GM20000 (cell line): Measurements from ENCODE around the gene VSIG10L2.
"Not testable (repeated sequence)": the region's sequence is repeated elsewhere in the genome, so short reads cannot be mapped to it uniquely, and the experiment has no call there.

Source experiments
- DNase-seq: peaks from one replicate; pipeline ENCODE4 v3.0.0; 2012; ENCODE audit warnings: low spot score
- TF ChIP-seq, protein P1 (sequence below): IDR thresholded peaks from 2 replicates; pipeline ENCODE4 v1.5.1; 2012; ENCODE audit warnings: mild to moderate bottlenecking, control low read depth; ENCODE audit errors: extremely low read depth, missing control alignments

The VSIG10L2 gene

DNA sequence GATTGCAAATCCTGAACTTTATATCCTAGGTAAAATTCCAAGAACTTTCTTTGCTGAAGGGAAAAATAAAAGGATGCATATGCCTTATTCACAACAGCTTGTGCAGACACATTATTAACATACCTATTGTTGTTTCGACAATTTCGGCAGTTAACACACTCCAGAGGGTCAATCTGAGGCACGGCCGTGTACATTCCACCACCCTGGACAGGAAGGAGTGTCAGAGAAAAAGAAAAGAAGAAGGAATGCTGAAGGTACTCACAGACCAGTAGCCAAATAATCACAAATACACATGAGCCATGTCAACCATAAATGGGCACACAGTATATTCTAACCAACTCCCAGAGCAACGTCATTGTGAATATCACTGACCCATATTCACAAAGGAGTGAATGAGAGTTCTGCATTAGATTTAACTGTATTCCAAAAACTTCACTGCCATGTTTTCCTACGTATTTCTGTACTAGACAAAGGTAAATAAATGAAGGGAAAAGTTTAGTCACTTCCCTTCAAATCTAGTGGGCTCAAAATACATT, 32.4 kb downstream of the VSIG10L2 start:
- TF ChIP-seq, protein P1, sequence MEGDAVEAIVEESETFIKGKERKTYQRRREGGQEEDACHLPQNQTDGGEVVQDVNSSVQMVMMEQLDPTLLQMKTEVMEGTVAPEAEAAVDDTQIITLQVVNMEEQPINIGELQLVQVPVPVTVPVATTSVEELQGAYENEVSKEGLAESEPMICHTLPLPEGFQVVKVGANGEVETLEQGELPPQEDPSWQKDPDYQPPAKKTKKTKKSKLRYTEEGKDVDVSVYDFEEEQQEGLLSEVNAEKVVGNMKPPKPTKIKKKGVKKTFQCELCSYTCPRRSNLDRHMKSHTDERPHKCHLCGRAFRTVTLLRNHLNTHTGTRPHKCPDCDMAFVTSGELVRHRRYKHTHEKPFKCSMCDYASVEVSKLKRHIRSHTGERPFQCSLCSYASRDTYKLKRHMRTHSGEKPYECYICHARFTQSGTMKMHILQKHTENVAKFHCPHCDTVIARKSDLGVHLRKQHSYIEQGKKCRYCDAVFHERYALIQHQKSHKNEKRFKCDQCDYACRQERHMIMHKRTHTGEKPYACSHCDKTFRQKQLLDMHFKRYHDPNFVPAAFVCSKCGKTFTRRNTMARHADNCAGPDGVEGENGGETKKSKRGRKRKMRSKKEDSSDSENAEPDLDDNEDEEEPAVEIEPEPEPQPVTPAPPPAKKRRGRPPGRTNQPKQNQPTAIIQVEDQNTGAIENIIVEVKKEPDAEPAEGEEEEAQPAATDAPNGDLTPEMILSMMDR: no peak

DNA sequence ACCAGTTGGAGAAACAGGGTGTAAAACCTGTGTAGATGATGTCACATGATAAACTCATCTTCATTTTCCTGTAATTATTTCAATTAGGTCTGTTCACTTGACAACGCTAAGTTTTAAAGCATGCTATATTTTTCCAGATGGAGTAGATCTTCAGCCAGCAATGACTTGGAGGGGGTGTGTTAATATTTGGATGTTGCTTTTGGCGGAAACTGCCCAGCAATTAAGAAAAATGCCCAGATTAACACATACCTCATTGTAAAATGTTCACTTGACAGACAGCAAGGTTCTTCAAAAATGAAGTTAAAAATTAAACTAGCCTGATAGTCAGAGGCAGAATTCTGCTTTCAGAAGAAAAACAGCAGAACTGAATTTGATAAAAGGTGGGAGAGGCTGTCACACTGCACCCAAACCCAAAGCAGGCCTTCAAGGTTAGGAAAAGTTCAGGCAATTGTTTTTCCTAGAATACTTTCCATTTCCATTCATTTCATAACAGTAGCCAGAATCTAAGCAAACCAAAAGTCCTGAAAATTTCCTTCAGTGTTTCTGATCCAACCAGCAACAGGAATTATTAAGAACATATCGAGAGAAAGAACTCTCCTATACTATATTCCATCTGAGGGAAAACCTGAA, 33.0 kb downstream of the VSIG10L2 start:
- TF ChIP-seq, protein P1: no peak

More for the DNA sequence above, 32.4 kb downstream of the VSIG10L2 start:
- DNase-seq: no peak

DNA sequence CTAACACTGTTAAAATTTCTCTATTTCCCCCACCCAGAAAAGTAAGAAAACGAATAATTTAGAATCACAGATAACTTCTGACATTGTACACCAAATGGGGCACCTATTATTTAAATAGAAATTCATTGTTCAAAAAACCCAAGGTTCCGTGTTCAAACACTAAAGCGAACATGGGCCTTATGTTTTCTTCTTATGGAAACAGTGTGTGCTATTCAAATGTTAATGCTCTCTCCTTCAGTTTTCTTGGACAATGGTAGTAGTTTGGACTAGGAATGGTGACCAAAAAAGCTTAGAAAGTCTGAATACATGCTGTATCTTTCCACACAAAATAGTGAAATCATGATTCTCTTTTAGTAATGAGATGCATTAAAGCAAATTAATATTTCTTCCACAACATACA, 33.7 kb downstream of the VSIG10L2 start:
- TF ChIP-seq, protein P1: no peak
- DNase-seq: no peak

More for the DNA sequence above, 33.0 kb downstream of the VSIG10L2 start:
- no peak for DNase-seq

DNA sequence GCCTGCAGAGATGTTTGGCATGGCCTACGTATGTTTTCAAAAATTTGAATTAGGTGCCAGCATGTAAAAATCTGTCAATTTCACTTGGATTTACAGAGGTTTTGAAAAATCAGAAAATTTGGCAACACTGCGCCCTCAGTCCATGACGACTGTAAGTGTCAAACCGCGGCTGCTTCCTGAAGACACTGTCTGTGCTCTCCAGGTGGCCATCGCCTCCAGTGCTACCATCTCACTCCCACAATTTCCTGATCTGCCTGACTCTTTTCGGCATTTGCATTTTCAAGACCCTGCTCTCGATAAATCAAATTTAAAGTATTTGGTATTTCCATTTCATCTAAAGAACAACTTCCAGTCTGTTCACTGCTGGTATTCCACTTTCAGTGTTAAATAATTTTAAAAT, 34.6 kb downstream of the VSIG10L2 start:
- TF ChIP-seq, protein P1: no peak
- no peak for DNase-seq

DNA sequence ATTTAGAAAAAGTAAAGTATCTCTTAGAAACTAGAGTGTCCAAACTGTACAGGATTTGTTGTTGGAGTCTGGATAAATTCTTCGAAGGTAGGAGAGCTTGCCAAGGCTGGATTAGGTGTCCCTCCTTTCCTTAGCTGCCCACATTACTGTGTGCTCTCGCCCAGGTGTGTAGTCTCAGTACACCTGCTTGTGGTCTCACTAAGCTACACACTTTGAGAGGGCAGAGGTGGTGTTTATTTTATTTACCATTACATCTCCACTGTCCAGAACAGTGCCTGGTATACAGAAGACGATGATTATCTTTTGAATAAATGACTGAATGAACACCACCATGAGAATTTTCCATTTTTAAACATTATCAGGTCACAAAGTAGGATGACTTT, 36.5 kb downstream of the VSIG10L2 start:
- TF ChIP-seq, protein P1: no peak
- no peak for DNase-seq

DNA sequence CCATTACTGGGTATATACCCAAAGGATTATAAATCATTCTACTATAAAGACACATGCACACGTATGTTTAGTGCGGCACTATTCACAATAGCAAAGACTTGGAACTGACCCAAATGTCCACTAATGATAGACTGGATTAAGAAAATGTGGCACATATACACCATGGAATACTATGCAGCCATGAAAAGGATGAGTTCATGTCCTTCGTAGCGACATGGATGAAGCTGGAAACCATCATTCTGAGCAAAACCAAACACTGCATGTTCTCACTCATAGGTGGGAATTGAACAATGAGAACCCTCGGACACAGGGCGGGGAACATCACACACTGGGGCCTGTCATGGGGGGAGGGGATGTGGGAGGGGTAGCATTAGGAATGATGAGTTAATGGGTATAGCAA, 40.1 kb downstream of the VSIG10L2 start:
- DNase-seq: not testable (repeated sequence)

DNA sequence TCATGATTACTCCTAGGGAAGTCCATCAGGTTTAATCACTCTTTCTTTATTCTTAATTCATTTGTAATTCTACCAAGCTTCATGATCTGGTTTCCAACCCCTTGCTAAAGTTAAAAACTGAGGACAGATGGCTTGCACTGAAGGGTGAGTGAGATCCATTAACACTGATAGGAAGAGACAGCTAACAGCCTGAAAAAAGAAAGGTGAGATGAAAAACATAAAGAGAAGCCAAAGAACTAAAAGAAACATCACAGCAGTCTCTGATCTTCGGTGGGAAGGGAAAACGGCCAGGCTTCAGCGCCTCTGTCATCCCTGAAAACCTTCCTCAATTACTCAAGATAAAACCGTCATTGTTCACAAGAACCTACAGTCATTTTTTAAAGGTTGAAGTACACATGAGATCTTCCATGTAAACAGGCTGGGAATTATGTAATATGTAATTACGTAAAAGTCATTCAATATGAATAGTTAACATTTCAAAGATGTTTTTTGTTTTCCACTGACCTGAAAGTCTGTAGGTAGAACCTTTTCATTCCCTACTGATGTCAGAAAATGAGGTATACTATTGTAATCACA, 41.3 kb downstream of the VSIG10L2 start:
- no peak for DNase-seq
- TF ChIP-seq, protein P1: no peak

DNA sequence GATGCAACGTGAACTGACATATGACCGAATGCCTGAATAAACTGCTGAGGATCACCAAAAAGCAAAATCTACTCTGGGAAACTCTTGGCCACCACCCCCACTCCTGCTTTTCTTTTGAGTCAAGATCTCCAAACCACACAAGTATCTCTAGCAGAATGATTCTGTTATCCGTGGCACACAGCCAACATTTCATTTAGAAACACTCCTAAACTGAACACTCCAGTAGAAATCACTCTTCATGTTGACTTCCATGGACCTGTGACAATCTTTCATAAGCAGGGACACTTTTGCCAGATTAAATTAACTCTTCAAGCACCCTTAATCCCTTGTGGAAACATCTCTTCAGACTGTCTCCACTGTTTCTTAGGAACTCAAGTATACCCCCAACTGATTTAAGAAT, 44.4 kb downstream of the VSIG10L2 start:
- no peak for DNase-seq

More for the DNA sequence above, 44.4 kb downstream of the VSIG10L2 start:
- TF ChIP-seq, protein P1: no peak
